GM18526 (cell line): ENCODE measurements around the gene MIF4GD.

ENCODE experiments used
- POLR2A ChIP-seq: IDR thresholded peaks from 3 replicates; pipeline ENCODE4 v1.6.1; 2011; ENCODE audit not compliant: insufficient read length; ENCODE audit errors: extremely low read depth

Gene MIF4GD

DNA sequence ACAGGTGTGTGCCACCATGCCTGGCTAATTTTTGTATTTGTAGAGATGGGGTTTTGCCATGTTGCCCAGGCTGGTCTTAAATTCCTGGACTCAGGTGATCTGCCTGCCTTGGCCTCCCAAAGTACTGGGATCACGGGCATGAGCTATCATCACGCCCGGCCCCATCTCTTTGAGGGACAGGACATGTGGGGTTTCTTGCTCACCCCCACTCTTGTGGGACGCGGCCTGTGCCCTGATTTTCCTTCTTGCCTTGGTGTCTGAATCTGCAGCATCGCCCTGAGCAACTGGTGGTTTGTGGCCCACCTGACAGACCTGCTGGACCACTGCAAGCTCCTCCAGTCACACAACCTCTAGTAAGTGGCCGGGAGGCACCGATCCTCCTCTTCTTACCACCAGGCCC is 40.0 kb downstream of the MIF4GD start:
- TF ChIP-seq POLR2A, result no peak

DNA sequence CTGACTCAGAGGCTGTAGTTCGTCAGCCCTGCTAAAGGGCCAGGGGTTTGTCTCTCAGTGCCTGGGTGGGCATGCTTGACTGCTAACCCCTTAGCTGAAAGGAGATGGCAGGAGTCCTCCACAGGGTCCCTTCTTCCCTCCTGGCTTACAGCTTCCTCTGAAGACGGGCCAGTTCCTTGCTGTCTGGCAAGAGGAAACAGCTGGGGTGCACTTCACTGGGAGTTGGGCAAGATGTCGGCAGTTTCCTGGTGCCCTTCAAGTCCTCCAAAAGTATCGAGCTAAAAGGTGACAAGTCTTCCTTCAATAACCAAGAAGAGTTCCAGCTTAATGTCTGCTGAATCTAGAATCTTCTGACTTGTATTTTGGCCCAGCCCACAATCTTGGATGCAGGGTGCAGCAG is 42.2 kb downstream of the MIF4GD start:
- TF ChIP-seq POLR2A, result no peak

DNA sequence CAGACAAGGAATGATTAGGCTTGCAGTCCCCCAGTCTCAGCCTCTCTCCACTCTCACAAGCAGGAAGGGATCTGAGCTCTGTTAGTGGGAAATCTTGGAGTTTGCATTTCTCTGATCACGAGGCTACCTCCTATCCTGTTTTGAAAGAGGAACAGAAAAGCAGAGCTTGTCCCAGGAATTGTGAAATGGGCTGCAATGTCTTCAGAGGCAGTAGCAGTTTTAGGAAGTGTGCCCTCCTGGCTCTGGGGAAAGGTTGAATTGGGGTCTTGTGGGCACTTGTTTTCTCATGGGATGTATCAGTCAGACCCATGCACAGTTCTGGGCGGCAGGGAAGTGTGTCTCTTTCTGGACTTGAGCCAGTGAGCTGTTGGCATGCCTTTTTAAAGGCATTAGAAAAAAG is 42.7 kb downstream of the MIF4GD start:
- TF ChIP-seq POLR2A, result no peak

DNA sequence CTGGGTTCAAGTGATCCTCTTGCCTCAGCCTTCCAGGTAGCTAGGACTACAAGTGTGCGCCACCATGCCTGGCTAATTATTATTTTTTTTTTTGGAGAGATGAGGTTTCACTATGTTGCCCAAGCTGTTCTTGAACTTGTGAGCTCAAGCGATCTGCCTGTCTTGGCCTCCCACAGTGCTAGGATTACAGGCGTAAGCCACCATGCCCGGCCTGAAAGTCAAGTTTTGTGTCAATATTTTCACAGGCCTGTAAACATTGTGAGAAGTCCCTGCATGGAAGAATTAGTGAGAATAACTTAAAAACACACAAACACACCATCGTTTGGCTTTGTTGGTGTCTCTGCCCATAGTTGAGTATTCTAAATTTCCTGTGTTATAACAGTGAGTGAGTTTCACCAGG is 43.3 kb downstream of the MIF4GD start:
- no peak for TF ChIP-seq POLR2A

DNA sequence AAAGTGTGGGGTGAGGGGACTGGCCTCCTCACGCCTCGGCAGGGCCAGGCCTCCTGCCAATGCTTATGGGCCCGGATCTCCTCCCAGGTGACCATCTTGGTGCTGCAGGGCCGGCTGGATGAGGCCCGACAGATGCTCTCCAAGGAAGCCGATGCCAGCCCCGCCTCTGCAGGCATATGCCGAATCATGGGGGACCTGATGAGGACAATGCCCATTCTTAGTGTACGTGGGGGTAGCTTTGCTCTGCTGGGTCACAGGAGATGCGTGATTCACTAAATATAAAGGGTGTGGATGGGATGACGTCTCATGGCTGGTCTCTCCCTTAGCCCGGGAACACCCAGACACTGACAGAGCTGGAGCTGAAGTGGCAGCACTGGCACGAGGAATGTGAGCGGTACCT is 46.0 kb downstream of the MIF4GD start:
- TF ChIP-seq POLR2A, result no peak

DNA sequence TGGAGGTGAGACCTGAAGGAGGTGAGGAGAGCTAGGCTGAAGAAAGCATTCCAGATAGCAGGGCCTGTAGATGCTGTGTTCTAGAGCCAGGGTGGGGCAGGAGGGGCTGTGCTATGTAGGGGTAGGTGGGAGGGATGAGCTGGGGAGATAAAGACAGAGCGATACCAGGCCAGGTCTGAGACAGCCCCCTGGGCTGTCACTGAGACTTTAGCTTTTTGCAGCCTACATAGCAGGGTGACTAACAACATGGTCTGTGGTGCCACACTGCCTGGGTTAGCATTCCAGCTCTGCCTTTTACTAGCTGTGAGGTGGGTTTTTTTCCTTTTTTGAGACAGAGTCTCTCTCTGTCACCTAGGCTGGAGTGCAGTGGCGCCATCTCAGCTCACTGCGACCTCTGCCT is 51.2 kb downstream of the MIF4GD start:
- no peak for TF ChIP-seq POLR2A

DNA sequence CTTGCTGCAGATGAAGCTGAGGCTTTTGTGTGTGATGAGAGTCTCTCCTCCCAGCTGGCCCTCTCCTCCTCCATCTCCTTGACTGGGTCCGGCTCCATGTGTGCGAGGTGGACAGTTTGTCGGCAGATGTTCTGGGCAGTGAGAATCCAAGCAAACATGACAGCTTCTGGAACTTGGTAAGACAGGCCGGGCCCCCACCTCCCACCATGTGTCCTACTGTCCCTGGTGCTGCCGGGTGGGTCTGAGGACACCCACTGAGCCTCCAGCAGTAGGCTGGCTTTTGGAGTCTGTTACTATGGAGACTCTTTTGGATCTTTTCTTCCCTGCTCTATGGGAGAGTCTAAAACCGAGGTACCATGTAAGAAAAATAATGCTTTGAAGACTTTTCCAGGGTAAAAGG is 52.9 kb downstream of the MIF4GD start:
- TF ChIP-seq POLR2A, result no peak
